GM18867 (cell line): ENCODE measurements around the gene LRRC32.
"Not testable (repeated sequence)": the region's sequence is repeated elsewhere in the genome, so short reads cannot be mapped to it uniquely, and the experiment has no call there.

ENCODE experiments used
- ATAC-seq: cut with Tn5 transposase; IDR thresholded peaks from one replicate; pipeline ENCODE4 v1.9.1; 2021; ENCODE audit warnings: mild to moderate bottlenecking, moderate library complexity; ENCODE audit not compliant: unreplicated experiment

LRRC32 gene

DNA sequence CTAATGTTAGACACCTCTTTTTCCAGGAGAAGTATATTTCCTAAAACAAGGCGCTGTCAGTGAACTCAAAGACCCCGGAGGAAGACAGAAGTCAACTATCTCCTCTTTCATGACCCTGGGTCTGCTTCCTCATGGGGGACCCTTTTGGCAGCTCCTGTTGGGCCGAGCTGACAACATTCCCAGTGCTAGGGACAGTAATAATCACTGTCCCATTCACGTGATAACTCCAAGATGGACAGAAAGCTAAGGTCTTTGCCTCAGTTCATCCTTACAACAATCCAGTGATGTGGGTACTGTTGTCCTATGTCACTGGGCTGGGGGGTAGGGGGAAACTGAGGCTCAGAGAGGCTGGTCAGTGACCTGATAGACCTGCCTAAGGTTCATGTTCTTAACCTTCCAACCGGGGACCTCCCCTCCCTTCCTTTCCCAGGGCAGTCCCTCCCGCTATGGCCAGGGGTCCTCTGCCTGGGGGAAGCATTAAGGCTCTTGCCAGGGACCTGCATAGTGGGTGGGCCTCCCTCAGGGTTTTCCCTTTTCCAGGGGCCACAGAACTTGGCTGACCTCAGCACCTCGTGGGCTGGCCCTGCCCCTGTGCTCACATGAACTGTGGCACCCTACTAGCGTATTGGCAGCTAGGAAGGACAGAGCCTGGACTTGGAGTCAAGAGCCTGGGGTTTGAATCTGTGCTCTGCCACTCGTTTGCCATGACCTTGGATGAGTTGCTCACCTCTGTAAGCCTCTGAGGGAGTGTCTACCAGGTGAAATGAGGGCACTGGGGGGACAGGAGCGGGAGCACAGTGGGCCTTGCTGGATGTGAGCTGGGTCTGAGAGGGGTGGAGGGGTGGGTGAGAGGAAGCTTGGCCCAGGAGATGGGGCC is 53.6 kb downstream of the LRRC32 start:
- ATAC-seq: no peak

DNA sequence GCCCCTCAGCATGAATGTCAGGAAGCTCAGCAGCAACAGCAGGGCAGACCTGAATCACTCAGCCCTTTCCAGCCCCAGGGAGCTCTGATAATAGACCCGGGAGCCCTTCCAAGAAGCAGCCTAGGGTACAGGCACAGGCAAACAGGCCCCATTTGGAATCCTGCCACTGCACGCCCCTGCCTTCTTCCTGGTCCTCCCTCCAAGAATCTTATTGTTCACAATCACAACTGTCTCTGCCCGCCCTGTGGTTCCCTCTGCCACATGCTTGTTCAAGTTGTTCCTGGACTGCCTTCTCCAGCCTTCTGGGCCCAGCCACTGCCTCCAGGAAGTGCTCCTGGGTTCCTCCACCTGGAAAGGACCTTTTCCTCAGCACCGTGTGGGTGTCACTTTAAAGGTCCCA is 54.6 kb downstream of the LRRC32 start:
- no peak for ATAC-seq

DNA sequence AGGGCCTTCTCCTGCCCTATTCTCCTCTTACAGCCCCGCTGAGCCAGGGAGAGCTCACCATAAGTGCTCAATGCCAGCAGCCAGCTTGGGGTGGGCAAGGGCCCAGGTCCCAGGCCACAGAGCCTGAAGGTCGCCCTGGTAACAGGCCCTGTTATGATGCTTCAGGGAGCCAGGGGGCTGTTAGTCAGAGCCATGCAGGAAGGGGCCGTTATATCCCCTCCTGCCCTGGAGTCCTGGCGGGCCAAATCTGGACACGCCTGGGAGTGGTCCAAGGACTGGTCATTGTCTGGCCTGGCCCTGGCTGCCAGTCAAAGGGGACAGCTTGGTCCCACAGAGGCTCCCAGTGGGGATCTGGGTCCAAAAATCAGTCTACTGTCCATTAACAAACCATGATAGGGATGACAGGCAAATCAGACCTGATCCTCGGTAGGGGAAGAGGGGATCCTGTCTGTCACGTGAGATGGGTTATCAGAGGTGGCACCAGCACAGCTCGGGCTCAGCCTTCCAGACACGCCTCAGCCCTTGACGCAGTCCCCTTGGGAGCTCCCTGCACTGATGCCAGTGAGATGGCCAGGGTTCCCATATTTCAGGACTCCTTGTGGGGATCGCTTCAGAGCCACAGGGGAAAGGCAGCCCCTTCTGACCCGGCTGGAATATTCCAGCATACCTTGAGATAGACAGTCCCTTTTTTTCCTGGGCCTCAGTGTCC is 55.9 kb downstream of the LRRC32 start:
- ATAC-seq: no peak

DNA sequence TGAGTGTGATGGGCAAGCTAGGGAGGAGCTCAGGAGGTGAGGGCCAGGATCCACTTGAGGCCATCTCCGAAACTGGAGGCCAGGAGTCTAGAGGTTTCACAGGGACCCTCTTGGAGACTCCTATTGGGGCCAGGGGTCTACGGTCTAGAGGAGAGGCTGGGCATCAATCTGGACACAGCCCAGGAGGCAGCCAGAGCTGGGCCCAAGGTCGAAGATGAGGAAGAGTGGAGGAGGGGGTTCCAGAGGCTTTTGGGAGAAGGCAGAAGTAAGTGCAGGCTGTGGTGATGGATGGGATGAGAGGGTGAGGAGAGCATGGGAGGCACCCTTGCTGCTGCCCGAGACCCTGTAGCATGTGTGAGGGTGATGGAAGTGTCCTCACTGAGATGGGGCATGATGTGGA is 56.6 kb downstream of the LRRC32 start:
- ATAC-seq: no peak

DNA sequence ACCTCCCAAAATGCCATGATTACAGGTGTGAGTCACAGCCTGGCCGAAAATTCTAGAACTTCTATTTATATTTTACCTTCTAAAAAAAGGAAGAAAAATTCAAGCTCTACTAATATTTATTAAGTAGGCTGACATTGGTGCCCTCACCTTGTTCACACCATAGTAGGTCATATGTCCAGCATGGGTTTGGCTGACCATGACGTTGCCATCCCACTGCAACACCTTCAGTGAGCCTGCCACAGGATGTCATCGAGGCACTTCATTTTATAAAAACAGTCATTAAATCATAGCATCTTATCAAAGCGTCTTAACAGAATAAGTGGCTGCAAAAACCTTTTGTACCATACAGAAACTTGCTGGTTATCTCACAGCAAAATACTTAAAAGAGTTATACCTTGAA is 58.3 kb downstream of the LRRC32 start:
- no peak for ATAC-seq

DNA sequence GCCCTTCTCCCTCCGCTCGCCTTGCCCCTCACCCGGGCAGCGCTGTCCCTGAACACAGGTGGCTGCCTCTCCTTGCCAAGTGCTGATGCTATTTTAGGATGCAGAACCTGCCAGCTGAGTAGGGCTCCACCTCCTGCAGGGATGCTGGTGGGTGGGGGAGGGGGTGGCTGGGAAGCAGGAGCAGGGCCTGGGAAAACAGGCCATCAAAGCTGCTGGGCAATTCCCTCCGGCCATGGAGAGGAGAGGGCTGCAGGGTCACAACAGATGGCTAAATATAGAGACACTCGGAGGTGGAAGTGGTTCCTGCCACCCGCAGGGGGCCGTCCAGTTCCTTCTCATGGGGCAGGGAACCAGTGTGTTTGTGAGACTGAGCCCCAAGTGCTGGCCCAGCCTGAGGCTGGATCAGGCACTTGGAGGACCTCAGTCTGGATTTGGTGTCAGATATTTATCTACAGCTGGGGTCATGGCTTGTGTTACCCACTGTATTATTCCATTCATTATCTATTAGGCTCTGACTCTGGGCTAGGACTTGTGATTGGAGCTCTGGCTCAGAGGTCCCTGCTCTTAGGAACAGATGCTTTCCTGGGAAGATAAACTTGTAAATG is 59.6 kb downstream of the LRRC32 start:
- no peak for ATAC-seq

DNA sequence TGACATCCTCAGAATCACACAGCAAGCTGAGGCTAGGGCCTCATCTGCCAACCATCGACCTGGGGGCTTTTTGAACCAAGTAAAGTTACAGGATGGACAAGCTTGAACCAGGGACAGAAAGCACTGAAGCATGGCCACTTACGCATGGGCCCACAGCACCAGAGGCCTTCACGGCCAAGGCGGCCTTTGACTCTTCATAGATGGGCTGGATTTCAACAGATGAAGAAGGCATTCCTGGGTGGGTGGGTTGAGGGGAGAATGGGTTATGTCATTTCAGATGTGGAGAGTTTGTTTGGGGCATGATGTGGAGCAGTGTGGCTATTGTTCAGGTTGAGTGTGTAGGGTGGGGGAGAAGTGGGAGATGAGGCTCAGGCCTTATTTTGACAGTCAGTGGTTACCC is 60.2 kb downstream of the LRRC32 start:
- no peak for ATAC-seq

DNA sequence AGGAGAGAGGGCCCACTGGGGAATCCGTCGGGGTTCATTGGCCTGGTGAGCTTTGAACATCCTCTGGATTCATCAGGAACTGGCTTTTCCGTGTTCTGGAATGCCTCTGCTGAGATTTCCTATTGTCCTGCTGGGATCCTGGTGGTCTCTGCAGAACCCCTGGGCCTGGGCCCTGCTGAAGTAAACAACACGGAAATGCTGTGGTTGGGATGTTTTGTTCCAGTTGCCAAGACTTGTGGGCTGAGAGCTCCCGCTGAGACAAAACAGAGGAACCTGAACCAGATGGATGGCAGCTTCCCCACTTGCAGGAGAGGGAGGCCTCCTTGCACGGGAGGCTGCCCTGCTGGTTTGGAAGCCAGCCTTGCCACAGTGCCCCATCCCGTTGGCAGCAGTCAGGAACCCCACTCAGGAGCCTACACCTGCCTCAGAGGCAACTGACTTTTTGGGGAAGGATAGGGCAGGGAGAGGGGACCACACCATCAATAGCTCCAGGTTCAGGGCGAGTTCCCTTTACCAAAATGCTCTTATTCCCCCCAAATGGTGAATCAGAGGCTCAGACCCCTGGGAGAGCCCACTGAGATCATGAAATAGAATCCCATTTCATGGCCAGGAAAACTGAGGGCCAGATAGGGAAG is 60.7 kb downstream of the LRRC32 start:
- ATAC-seq: no peak

DNA sequence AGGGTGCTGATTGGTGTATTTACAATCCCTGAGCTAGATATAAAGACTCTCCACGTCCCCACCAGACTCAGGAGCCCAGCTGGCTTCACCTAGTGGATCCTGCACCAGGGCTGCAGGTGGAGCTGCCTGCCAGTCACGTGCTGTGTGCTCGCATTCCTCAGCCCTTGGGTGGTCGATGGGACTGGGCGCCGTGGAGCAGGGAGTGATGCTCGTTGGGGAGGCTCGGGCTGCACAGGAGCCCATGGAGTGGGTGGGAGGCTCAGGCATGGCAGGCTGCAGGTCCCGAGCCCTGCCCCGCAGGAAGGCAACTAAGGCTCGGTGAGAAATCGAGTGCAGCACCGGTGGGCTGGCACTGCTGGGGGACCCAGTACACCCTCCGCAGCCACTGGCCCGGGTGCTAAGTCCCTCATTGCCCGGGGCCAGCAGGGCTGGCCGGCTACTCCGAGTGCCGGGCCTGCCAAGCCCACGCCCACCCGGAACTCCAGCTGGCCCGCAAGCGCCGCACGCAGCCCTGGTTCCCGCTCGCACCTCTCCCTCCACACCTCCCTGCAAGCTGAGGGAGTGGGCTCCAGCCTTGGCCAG is 61.6 kb downstream of the LRRC32 start:
- ATAC-seq: not testable (repeated sequence)

DNA sequence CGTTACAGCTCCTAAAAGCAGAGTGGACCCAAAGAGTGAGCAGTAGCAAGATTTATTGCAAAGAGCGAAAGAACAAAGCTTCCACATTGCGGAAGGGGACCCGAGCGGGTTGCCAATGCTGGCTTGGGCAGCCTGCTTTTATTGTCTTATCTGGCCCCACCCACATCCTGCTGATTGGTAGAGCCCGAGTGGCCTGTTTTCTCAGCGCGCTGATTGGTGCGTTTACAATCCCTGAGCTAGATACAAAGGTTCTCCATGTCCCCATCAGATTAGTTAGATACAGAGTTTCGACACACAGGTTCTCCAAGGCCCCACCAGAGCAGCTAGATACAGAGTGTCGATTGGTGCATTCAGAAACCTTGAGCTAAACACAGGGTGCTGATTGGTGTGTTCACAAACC is 62.3 kb downstream of the LRRC32 start:
- not testable (repeated sequence) for ATAC-seq
